A549 (cell line): ENCODE measurements around the gene TACR1. TPM values are rescaled to one million over a fixed set of nuclear protein-coding genes. Genes with fewer than 3 reads are reported as not detected.
"Not testable (repeated sequence)": the region's sequence is repeated elsewhere in the genome, so short reads cannot be mapped to it uniquely, and the experiment has no call there.

Experiments
- ATAC-seq, 2 experiments: fragments of 200-7000 bp in 1 of 2; fragments of >200 bp in 1 of 2; cut with Nextera tagmentation in 1 of 2; cut with Tn5 transposase in 1 of 2; 3 replicates each; pipeline versions ENCODE4 v1.8.0 to v1.9.1; 2018 to 2020; ENCODE audit warnings: mild to moderate bottlenecking in 1 of 2, moderate library complexity in 1 of 2
- CTCF ChIA-PET: fragments of 300-600 bp; sonication (Branson Sonifier 250); formaldehyde crosslinking; extraction: SDS; loops from one replicate; lab custom pipeline; 2021; ENCODE audit warnings: antibody characterized with exemption, inconsistent platforms; lab: Yijun Ruan, JAX
- POLR2A ChIA-PET: fragments of 350-600 bp; formaldehyde crosslinking; extraction: SDS; loops from one replicate; lab custom pipeline; 2021; ENCODE audit warnings: antibody characterized with exemption, inconsistent platforms; lab: Yijun Ruan, JAX
- DNase-seq, 2 experiments: peaks; one replicate each; pipeline versions ENCODE4 v3.0.0 to v3.0.0-alpha.2; 2011 to 2016; ENCODE audit warnings: low read depth in 1 of 2, low spot score in 1 of 2
- FAIRE-seq: peaks from 2 replicates; lab custom pipeline; 2011; peaks lifted over from hg19 to GRCh38; lab: Jason Lieb, UNC
- H3K27ac ChIP-seq, 2 experiments: fragments of >200 bp; sonication (Bioruptor Twin); formaldehyde crosslinking; 3 replicates each; pipeline ENCODE4 v1.5.1; 2016 to 2017
- H3K4me1 ChIP-seq: fragments of >200 bp; sonication (Bioruptor Twin); formaldehyde crosslinking; 3 replicates; pipeline ENCODE4 v1.6.1; 2016
- H3K4me2 ChIP-seq: fragments of >200 bp; sonication (Bioruptor Twin); formaldehyde crosslinking; 3 replicates; pipeline ENCODE4 v1.6.1; 2016
- H3K4me3 ChIP-seq: fragments of >200 bp; sonication (Bioruptor Twin); formaldehyde crosslinking; 3 replicates; pipeline ENCODE4 v1.5.1; 2016
- H3K9me3 ChIP-seq: fragments of >200 bp; sonication (Bioruptor Twin); formaldehyde crosslinking; 3 replicates; pipeline ENCODE4 v1.6.1; 2016
- BHLHE40 ChIP-seq: IDR thresholded peaks from 2 replicates; pipeline ENCODE4 v1.6.1; 2012; ENCODE audit warnings: low read depth, low read length, inconsistent platforms
- CBX8 ChIP-seq: fragments of 200-600 bp; sonication (generic); IDR thresholded peaks from 2 replicates; pipeline ENCODE4 v1.6.1; 2016
- CEBPB ChIP-seq, 2 experiments: fragments of >200 bp in 1 of 2; sonication (Bioruptor Twin) in 1 of 2; formaldehyde crosslinking in 1 of 2; IDR thresholded peaks; 2 replicates each; pipeline ENCODE4 v1.6.1; 2012 to 2016
- EP300 ChIP-seq, 2 experiments: fragments of >200 bp; sonication (Bioruptor Twin); formaldehyde crosslinking; IDR thresholded peaks; 2 replicates in 1 of 2; 3 replicates in 1 of 2; pipeline ENCODE4 v1.6.1; 2016 to 2017
- FOSL2 ChIP-seq, 2 experiments: fragments of 450-650 bp in 1 of 2; fragments of >200 bp in 1 of 2; sonication (Bioruptor Twin) in 1 of 2; formaldehyde crosslinking; IDR thresholded peaks; 2 replicates each; pipeline versions ENCODE4 v1.5.0 to v1.6.1; 2016 to 2020; ENCODE audit warnings: mild to moderate bottlenecking in 1 of 2, moderate library complexity in 1 of 2
- GATA3 ChIP-seq: IDR thresholded peaks from 2 replicates; pipeline ENCODE4 v1.6.1; 2012; ENCODE audit warnings: borderline replicate concordance
- HOXB5 ChIP-seq: fragments of 250-450 bp; sonication (Bioruptor Pico); IDR thresholded peaks from 2 replicates; pipeline ENCODE4 v1.5.0; 2020; ENCODE audit warnings: mild to moderate bottlenecking, moderate library complexity
- JUN ChIP-seq, 2 experiments: fragments of >200 bp; sonication (Bioruptor Twin); formaldehyde crosslinking; IDR thresholded peaks; 2 replicates in 1 of 2; 3 replicates in 1 of 2; pipeline ENCODE4 v1.6.1; 2016 to 2017
- NFE2L2 ChIP-seq: fragments of 150-350 bp; conservative IDR thresholded peaks from 2 replicates; pipeline ENCODE4 v1.6.1; 2014; ENCODE audit warnings: low read length
- NPAS2 ChIP-seq: fragments of 250-450 bp; sonication (Bioruptor Pico); IDR thresholded peaks from 2 replicates; pipeline ENCODE4 v1.8.0; 2022; ENCODE audit warnings: mild to moderate bottlenecking, moderate library complexity, borderline replicate concordance
- TFCP2L1 ChIP-seq: fragments of 250-450 bp; sonication (Bioruptor Pico); IDR thresholded peaks from 2 replicates; pipeline ENCODE4 v1.5.0; 2021; ENCODE audit warnings: mild to moderate bottlenecking
- TP53 ChIP-seq: fragments of 250-450 bp; sonication (Bioruptor Pico); IDR thresholded peaks from 2 replicates; pipeline ENCODE4 v1.5.0; 2021; ENCODE audit warnings: mild to moderate bottlenecking, moderate library complexity
- WGBS: methylation state at CpG from one replicate; pipeline ENCODE4 v1.1.6; 2017; ENCODE audit errors: missing lambda C conversion rate; 5-methylcytosine and 5-hydroxymethylcytosine counted together
- polyA plus RNA-seq, 4 experiments: library from polyadenylated mRNA; depleted of rRNA in 3 of 4; stranded (reverse); fragments of >200 nt; fragmentation: RNase III in 1 of 4; extraction: RNeasy Plus Mini Kit Qiagen cat#74134 plus additional on column Dnase treatment in 1 of 4; gene quantifications; 2 replicates in 3 of 4; 3 replicates in 1 of 4; pipeline ENCODE4 v1.2.3, GENCODE V29; 2011 to 2017
- TF ChIP-seq, protein P1 (sequence below): fragments of >200 bp; sonication (Bioruptor Twin); formaldehyde crosslinking; IDR thresholded peaks from 3 replicates; pipeline ENCODE4 v1.5.1; 2016
- TF ChIP-seq, protein P2 (sequence below): IDR thresholded peaks from 2 replicates; pipeline ENCODE4 v1.6.1; 2012; ENCODE audit warnings: low read depth, borderline replicate concordance
- TF ChIP-seq, protein P3 (sequence below): fragments of >200 bp; sonication (Bioruptor Twin); formaldehyde crosslinking; IDR thresholded peaks from 2 replicates; pipeline ENCODE4 v1.6.1; 2016
- TF ChIP-seq, protein P4 (sequence below): IDR thresholded peaks from 2 replicates; pipeline ENCODE4 v1.6.1; 2012

The TACR1 gene
- polyA plus RNA-seq, 2 of the 4 experiments (the other 2 are of a cell fraction) = 0.27 to 0.92 TPM

DNA sequence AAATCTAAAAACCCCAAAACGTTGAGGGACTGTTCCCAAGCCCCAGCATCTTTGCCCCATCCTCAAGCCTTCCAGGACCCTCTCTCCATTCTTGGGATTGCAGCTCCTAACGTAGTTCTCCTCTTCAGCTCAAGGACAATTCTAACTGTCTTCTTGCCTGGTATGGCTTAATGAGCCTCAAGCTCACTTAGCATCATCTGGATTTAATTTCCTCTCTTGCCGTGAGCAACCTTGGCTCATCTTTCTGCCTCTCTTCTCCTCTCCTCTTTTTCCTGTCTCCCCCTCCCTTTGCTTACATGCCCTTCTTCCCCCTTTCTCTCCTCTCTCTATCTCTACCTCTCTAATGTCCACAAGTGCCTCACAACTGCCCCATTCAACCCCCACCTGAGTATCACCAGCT is 44.2 kb downstream of the TACR1 start (continued):
- TF ChIP-seq, protein P1, sequence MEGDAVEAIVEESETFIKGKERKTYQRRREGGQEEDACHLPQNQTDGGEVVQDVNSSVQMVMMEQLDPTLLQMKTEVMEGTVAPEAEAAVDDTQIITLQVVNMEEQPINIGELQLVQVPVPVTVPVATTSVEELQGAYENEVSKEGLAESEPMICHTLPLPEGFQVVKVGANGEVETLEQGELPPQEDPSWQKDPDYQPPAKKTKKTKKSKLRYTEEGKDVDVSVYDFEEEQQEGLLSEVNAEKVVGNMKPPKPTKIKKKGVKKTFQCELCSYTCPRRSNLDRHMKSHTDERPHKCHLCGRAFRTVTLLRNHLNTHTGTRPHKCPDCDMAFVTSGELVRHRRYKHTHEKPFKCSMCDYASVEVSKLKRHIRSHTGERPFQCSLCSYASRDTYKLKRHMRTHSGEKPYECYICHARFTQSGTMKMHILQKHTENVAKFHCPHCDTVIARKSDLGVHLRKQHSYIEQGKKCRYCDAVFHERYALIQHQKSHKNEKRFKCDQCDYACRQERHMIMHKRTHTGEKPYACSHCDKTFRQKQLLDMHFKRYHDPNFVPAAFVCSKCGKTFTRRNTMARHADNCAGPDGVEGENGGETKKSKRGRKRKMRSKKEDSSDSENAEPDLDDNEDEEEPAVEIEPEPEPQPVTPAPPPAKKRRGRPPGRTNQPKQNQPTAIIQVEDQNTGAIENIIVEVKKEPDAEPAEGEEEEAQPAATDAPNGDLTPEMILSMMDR = no peak
- TF ChIP-seq, protein P2, sequence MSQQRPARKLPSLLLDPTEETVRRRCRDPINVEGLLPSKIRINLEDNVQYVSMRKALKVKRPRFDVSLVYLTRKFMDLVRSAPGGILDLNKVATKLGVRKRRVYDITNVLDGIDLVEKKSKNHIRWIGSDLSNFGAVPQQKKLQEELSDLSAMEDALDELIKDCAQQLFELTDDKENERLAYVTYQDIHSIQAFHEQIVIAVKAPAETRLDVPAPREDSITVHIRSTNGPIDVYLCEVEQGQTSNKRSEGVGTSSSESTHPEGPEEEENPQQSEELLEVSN = no peak
- TF ChIP-seq FOSL2 (IDR thresholded peaks at IDR 0.05) (no peak), FOSL2 (CRISPR knock-in tag; IDR thresholded peaks at IDR 0.05) (no peak), NFE2L2 (no peak), BHLHE40 (no peak), HOXB5 (CRISPR knock-in tag) (no peak)

DNA sequence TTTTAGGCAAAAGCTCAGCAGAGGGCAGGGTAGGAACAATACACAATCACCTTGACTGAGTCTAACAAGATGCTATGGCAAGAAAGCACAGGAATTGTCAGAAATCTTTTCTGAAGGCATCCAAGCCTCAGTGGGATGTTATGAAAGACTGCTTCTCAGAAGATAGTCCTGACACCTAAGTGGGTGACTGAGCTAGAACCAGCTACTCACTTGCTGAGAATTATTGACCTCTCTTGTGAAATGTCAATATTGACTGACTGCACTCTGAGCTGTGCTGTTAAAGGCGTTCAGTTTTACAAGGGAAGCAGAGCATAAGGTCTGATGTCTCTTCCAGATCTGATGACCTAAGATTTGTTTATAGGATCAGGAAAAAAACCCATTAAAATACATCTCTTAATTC is 46.1 kb downstream of the TACR1 start:
- FAIRE-seq = no peak
- 8% methylated on average over 1 of the region's 1 CpG for WGBS
- Histone ChIP-seq H3K9me3 (no peaks in the 10 kb centered on the region), H3K4me1 (peaks cover 15% of the 10 kb centered on the region), H3K4me2 (peak overlapping the region; percentile 39), H3K27ac (peak overlapping the region in 1 of 2 experiments; percentile 53; a peak in 3 of 6 replicates)
- CTCF ChIA-PET = interaction anchor here (1.0 kb wide), 1 partner anchor 46 kb away, joined by 3 read pairs; the partner anchor contains the start of gene TACR1
- TF ChIP-seq GATA3 (peak; percentile 17; the same call in 1 of the 2 replicates), NPAS2 (CRISPR knock-in tag) (no peak), EP300 (IDR thresholded peaks at IDR 0.05) (0 out of 5 replicates have a peak, but pooled peaks of 1 of the 2 experiments have one; percentile 13), CEBPB (IDR thresholded peaks at IDR 0.05) (peak; percentile 38 to 45; a peak in 2 of 4 replicates)
- TF ChIP-seq, all 56 proteins: peak for 3
- DNase-seq = peak in 1 of 2 experiments; percentile 57
- no peak overlapping the region for H3K4me3 ChIP-seq
- POLR2A ChIA-PET = no interaction called here
- ATAC-seq = peak; percentile 38 to 84; a peak in 4 of 6 replicates

DNA sequence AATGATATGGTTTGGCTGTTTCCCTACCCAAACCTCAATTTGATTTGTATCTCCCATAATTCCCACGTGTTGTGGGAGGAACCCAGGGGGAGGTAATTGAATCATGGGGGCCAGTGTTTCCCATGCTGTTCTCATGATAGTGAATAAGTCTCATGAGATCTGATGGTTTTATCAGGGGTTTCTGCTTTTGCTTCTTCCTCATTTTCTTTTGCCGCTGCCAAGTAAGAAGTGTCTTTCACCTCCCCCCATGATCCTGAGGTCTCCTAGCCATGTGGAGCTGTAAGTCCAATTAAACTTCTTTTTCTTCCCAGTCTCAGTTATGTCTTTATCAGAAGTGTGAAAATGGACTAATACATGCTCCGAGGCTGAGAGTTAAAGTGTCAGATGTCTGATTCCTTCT is 47.1 kb downstream of the TACR1 start:
- CTCF ChIA-PET, ATAC-seq, POLR2A ChIA-PET, FAIRE-seq, DNase-seq, H3K9me3 ChIP-seq, H3K4me2 ChIP-seq, H3K27ac ChIP-seq, H3K4me3 ChIP-seq: not testable (repeated sequence)
- H3K4me1 ChIP-seq = peaks cover 17% of the 10 kb centered on the region
- 63% methylated on average over 3 of the region's 3 CpGs for WGBS

DNA sequence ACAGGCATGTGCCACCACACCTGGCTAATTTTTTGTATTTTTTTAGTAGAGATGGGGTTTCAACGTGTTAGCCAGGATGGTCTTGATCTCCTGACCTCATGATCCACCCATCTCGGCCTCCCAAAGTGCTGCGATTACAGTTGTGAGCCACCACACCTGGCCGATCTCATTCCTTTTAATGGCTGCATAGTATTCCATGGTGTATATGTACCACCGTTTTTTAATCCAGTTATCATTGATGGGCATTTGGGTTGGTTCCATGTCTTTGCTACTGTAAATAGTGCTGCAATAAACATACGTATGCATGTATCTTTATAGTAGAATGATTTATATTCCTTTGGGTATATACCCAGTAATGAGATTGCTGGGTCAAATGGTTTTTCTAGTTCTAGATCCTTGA is 51.4 kb downstream of the TACR1 start:
- H3K4me3 ChIP-seq, DNase-seq, ATAC-seq, FAIRE-seq, H3K4me2 ChIP-seq, POLR2A ChIA-PET, H3K9me3 ChIP-seq: not testable (repeated sequence)
- Histone ChIP-seq H3K27ac (peak overlapping the region; percentile 17 to 45; a peak in 2 of 6 replicates), H3K4me1 (peaks cover 16% of the 10 kb centered on the region; the same call in 2 of the 3 replicates)
- CTCF ChIA-PET = interaction anchor here (0.6 to 0.9 kb wide), 3 partner anchors 10 to 222 kb away, joined by 3 read pairs; no protein-coding TSS in a partner anchor
- WGBS = 70% methylated on average over 6 of the region's 6 CpGs

DNA sequence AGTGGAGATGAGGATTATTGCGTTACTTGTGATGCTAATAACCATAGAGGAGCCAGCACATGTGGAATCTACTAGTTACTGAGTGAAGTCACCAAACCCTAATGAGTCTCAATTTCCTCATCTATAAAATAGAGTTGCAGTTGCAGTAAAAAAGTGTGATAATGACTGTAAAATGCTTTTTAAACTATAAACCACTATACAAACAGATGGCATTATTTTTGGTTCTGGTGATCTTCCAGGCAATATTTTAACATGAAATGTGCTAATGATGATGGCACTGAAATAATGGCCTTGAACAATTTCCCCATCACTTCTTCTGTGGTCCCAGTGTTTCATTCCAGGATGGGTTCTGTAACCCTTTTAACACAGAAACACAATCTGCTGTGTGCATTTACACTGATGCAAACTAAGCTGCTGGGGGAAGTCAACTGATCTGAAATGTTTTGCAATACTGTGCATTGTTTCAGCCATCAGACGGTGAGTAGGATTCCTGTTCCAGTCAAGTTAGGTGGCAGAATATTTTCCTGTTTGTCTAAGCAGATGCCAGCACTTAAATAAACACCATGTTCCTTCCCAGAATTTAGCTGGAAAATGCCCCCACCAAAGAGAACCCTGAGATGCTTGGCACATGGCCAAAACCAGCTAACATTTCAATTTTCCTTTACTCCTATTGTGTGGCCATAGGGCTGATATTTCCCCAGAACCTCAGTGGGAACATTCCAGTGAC is 52.6 kb downstream of the TACR1 start:
- peak; percentile 78 to 85 for ATAC-seq
- CTCF ChIA-PET = interaction anchor here (0.5 to 1.0 kb wide), 4 partner anchors 11 to 527 kb away, joined by 3 to 9 read pairs (median 4); no protein-coding TSS in a partner anchor
- Histone ChIP-seq H3K4me2 (peak overlapping the region; percentile 2; the same call in 1 of the 3 replicates), H3K4me3 (no peak overlapping the region), H3K9me3 (no peaks in the 10 kb centered on the region), H3K27ac (peak overlapping the region; percentile 13 to 47; a peak in 4 of 6 replicates), H3K4me1 (peaks cover 16% of the 10 kb centered on the region; the same call in 2 of the 3 replicates)
- TF ChIP-seq TP53 = no peak
- 0 out of 2 replicates have a peak, but pooled peaks have one; percentile 36 for TF ChIP-seq GATA3
- TF ChIP-seq CBX8 = no peak
- TF ChIP-seq, protein P3, sequence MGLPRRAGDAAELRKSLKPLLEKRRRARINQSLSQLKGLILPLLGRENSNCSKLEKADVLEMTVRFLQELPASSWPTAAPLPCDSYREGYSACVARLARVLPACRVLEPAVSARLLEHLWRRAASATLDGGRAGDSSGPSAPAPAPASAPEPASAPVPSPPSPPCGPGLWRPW = peak; percentile 16; the same call in 1 of the 2 replicates
- TF ChIP-seq CEBPB (IDR thresholded peaks at IDR 0.05) = peak; percentile 77 to 79; a peak in 3 of 4 replicates
- TF ChIP-seq JUN (IDR thresholded peaks at IDR 0.05) = peak in 1 of 2 experiments; percentile 41; a peak in 2 of 5 replicates
- no peak for TF ChIP-seq TFCP2L1
- TF ChIP-seq EP300 (IDR thresholded peaks at IDR 0.05) = peak; percentile 52 to 68; a peak in 3 of 5 replicates
- TF ChIP-seq, protein P4, sequence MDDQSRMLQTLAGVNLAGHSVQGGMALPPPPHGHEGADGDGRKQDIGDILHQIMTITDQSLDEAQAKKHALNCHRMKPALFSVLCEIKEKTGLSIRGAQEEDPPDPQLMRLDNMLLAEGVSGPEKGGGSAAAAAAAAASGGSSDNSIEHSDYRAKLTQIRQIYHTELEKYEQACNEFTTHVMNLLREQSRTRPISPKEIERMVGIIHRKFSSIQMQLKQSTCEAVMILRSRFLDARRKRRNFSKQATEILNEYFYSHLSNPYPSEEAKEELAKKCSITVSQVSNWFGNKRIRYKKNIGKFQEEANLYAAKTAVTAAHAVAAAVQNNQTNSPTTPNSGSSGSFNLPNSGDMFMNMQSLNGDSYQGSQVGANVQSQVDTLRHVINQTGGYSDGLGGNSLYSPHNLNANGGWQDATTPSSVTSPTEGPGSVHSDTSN = no peak
- TF ChIP-seq FOSL2 (IDR thresholded peaks at IDR 0.05) = no peak
- TF ChIP-seq FOSL2 (CRISPR knock-in tag; IDR thresholded peaks at IDR 0.05) = 0 out of 2 replicates have a peak, but pooled peaks have one; percentile 7
- 40% methylated on average over 2 of the region's 2 CpGs for WGBS
- DNase-seq = peak in 1 of 2 experiments; percentile 71
- no peak for FAIRE-seq
- POLR2A ChIA-PET = no interaction called here
